NCI-H2196 (cell line): Measurements from ENCODE around the gene SMARCB1.
A peak's percentile ranks its signal among the peaks of the same experiment; 100 is the strongest.

Experiments
- DNase-seq: peaks from one replicate; lab custom pipeline; 2025; ENCODE audit not compliant: unreplicated experiment; lab: John Stamatoyannopoulos, UW

SMARCB1 gene

DNA sequence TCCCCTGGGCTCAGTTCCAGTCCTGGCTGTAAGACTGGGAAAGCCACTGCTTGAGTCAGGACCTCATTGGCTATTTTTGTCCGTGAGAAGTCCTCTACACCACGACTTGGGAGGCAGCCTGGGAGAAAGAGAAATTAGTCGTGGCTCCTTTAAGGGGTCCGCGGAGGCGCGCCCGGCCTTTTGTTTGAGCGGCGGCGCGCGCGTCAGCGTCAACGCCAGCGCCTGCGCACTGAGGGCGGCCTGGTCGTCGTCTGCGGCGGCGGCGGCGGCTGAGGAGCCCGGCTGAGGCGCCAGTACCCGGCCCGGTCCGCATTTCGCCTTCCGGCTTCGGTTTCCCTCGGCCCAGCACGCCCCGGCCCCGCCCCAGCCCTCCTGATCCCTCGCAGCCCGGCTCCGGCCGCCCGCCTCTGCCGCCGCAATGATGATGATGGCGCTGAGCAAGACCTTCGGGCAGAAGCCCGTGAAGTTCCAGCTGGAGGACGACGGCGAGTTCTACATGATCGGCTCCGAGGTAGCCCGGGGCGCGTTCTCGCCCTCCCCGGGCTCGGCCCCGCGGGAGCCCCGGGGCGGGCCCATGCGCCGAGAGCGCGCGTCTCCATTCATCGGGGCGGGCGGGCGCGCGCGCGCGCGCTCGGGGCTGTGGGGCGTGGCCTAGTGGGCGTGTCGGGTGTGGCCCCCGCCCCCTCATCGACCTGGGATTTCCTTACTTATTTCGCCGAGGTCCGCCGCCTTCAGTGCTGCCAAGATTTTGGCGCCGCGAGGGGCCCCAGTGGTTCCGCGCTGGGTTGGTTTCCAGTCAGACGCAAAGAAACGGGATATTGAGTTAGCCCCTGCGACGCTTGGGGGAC, at the start of gene SMARCB1:
Gene SMARCB1 (plus strand): TSS at position 215 of the 848 bp plus-strand sequence. CDS start 204 bp downstream, at position 419.
- DNase-seq = peak; percentile 81

DNA sequence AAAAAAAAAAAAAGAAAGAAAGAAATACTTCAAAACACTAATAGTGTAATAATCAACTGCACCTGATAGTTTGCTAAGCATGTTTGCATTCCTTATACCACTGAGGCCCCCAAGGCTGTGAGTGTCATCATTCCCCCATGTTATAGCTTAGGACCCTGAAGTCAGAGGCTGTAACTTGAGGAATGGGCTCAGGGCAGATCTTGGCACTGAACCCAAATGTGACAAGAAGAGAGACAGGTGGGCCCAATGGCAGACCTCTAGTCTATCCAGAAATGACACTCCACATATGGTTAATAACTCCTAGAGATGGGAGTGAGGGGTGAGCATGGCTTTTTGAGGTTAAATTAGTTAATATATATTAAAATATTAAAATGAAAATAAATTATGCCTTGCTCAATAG, 49.1 kb upstream of the SMARCB1 start:
- no peak for DNase-seq

GRCh38 chr22:23742505-23743264, 44.1 kb upstream of the SMARCB1 start:
- DNase-seq = no peak

GRCh38 chr22:23743303-23743705, 43.5 kb upstream of the SMARCB1 start:
- no peak for DNase-seq

- no peak for DNase-seq
Observed at GRCh38 chr22:23744001-23744400, 42.8 kb upstream of the SMARCB1 start.

GRCh38 chr22:23744485-23744884, 42.3 kb upstream of the SMARCB1 start:
- no peak for DNase-seq

DNA sequence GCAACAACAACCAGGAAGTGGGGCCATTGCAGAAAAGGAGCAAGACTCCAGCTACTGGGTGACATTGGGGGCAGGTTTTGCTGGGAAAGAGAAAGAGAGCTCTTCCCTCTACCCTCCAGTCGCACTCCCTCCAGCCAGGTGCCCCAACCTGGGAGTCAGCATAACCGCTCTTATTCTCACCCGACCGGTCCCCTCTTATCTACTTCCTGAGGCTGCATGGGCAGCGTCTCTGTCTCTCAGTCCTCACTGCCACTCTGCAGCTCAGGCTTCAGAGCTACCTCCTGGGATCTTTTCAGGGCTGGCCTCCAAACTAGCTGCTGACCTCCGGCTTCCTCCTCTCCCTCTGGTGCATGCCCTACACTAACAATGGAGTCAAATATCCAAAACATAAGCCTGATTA, 41.0 kb upstream of the SMARCB1 start:
- no peak for DNase-seq

- no peak for DNase-seq
Observed at GRCh38 chr22:23749841-23750301, 36.9 kb upstream of the SMARCB1 start.

DNA sequence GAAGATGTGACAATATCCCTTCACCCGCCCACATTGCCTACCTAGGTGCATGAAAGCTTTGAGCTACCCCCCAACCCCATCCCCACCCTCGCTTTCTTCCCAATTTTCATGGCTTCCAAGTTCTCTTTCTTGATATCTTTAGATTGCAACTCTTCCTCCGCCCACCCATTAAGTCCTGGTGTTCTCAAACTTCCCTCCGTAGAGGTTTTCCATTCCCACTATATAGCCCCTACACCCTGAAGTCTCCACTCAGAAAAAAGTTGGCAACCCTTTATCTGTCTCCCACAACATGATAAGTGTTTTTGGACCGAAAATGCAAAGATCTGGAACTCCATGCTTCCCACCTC, 36.4 kb upstream of the SMARCB1 start:
- no peak for DNase-seq

DNA sequence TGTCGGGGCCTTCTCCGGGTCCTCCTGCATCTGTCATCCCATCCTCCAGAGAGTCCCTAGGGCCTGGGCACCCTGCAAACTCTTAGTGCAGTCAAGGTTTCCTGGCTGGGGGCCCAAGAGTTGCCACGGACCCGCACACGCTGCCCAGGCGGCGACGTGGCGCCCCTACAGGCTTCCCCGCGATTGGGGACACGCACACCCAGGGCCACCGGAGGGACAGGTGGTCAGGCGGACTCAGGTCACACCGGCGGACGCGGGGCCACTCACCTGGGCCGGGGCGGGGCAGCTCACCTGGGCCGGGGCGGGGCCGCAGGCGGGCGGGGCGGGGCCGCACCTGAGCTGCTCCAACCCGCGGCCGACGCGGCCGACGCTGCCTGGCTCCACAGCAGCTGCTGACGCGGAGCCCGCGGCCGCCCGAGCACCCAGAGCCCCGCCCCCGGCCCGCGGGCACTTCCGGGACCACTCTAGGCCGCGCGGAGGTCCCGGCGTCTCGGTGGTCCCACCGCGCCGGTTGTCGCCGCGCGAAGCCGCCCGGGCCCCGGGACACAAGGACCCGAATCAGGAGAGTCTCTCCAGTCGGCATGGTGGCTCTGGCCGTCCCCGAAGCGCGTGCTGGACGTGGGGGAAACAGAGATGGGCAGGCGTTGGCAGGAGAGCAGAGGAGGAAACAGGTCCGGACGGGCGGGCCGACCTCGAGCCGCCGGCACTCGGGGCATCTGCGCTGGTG, 35.9 kb upstream of the SMARCB1 start, which contains the start of gene ZNF70:
Gene ZNF70 (minus strand): TSS at position 399 of the 727 bp plus-strand sequence. CDS start 5,972 bp downstream, outside the sequence.
- peak; percentile 82 for DNase-seq

DNA sequence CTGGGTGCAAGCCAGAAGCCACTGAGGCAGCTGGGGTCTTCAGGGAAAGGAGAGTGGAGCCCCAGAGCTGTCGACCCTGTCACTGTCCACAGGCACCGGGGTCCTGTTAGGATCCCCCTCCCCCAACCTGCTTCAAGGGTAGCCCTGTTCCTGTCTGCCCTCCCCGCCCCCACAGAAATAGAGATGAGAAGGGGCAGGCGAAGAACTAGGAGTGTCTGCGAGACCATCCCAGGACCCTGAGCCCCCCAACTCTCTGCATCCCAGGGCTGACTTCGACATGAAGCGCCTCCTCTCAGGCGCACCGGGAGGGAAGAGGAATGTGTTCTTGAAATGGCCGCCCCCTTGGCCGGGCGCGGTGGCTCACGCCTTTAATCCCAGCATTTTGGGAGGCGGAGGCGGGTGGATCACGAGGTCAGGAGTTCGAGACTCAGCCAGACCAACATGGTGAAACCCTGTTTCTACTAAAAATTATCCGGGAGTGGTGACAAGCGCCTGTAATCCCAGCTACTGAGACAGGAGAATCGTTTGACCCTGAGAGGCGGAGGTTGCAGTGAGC, 35.2 kb upstream of the SMARCB1 start:
- DNase-seq = no peak

DNA sequence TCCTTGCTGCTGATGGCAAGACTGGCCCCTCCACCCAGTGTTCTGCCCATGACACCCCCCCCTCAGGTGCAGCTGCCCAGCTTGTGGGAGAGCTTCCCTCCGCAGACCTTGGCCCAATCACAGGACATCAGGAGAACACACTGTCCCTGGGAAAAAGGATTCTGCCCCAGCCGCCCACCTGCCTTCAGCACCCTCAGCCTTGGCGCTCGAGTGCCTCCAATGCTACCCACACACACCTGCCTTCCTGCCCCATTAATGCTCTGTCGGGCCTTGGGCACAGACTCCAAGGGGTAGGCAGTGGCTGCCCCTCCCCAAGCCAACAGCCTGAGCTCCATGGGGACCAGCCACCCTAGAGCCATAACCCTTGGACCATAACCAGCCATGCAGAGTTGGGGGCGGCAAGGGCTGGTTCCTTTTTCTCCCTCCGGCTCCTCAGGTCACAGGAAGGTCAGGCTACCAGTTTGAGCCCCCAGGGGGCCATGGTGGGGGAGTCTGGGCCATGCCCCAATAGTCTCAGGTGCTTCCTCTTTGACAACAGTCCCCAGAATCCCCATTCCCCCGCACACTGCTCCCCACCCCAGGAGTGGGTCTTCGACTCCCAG, 34.6 kb upstream of the SMARCB1 start:
- DNase-seq = no peak

GRCh38 chr22:23752750-23753149, 34.0 kb upstream of the SMARCB1 start:
- DNase-seq = no peak

DNA sequence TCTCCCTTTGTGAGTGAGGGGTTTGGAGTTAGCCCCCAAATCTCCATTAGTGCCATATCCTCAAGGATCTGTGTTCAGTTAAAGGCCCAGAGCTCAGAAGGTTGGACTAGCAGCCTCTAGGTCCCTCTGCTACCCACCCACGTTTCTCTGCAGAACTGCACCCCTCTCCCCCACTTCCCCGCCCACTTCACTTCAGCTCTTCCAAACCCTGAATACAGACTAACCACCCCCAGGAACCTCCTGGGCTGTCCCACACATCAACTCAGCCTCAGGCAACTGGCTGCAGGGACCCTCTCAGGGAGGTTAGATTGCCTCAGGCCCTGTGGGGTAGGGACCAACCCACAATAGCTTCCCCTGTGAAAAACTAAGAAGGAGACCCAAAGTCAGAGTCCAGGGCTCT, 33.4 kb upstream of the SMARCB1 start:
- DNase-seq = no peak

GRCh38 chr22:23754220-23754919, 32.4 kb upstream of the SMARCB1 start, which contains the start of gene VPREB3:
Gene VPREB3, minus strand, starts transcription at chr22:23754425. Its CDS starts 62 bp downstream, at chr22:23754363.
- DNase-seq = no peak

DNA sequence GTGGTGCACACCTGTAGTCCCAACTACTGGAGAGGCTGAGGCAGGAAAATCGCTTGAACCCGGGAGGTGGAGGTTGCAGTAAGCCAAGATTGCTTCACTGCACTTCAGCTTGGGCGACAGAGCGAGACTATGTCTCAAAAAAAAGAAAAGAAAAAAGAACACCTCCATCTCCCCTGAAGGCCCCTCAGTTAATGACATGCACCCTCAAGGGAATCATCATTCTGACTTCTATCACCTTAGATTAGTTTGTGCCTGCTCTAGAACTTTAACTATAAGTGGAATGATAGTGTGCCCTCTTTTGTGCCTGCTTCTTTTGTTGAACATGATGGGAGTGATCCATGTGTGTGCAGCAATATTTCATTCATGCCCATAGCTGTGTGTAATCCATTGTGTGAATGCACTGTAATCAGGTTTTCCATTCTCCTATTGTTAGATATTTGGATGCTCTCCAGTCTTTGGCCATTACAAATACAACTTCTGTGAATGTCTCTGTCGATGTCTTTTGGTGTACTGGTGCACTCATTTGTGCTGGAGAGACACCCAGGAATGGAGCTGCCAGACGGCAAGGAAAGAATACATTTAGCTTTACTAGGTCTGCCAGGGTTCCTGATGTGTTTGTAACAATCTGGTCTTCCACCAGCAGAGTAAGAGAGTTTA, 31.7 kb upstream of the SMARCB1 start:
- DNase-seq = no peak

DNA sequence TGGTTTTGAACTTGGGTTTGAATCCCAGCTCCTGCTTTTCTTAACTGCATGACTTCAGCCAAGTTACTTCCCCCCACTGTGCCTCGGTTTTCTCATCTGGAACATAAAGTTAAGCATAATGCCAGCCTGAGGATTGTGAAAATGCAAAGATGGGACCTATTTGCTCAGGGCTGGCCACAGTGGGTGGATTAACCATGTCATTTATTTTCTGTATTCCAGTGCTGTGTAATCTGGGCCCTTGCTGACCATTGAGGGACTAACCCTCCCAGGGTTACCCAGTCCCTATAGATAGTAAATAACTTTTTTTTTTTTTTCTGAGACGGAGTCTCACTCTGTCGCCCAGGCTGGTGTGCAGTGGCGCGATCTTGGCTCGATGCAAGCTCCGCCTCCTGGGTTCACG, 31.1 kb upstream of the SMARCB1 start:
- no peak for DNase-seq

- DNase-seq = no peak
Observed at GRCh38 chr22:23756891-23757290, 29.9 kb upstream of the SMARCB1 start.

- DNase-seq = no peak
Observed at GRCh38 chr22:23759566-23759965, 27.2 kb upstream of the SMARCB1 start.
